ENCODE measurements around the gene TBL1XR1.

The TBL1XR1 gene

GRCh38 chr3:177197041-177197726 is at the start of gene TBL1XR1:
TSS of gene TBL1XR1 (minus strand) at chr3:177197482. CDS start at chr3:177064977, 132,505 bp downstream.
- DNase-seq (ENCODE audit: low read depth) = peak; percentile 74

GRCh38 chr3:177245250-177245649 is 48.0 kb upstream of the TBL1XR1 start:
- no peak for DNase-seq (ENCODE audit: low read depth)

GRCh38 chr3:177244606-177245005 is 47.3 kb upstream of the TBL1XR1 start:
- DNase-seq (ENCODE audit: low read depth) = no peak

GRCh38 chr3:177238686-177239216 is 41.5 kb upstream of the TBL1XR1 start:
- no peak for DNase-seq (ENCODE audit: low read depth)

- no peak for DNase-seq (ENCODE audit: low read depth)
Observed at GRCh38 chr3:177237206-177237605, 39.9 kb upstream of the TBL1XR1 start.

GRCh38 chr3:177236704-177237103 is 39.4 kb upstream of the TBL1XR1 start:
- DNase-seq (ENCODE audit: low read depth) = no peak

- no peak for DNase-seq (ENCODE audit: low read depth)
Observed at GRCh38 chr3:177234121-177234520, 36.8 kb upstream of the TBL1XR1 start.

GRCh38 chr3:177231242-177231641 is 34.0 kb upstream of the TBL1XR1 start:
- DNase-seq (ENCODE audit: low read depth) = no peak

- DNase-seq (ENCODE audit: low read depth) = no peak
Observed at GRCh38 chr3:177230641-177231040, 33.4 kb upstream of the TBL1XR1 start.

GRCh38 chr3:177229791-177230190 is 32.5 kb upstream of the TBL1XR1 start:
- no peak for DNase-seq (ENCODE audit: low read depth)

- DNase-seq (ENCODE audit: low read depth) = no peak
Observed at GRCh38 chr3:177228601-177229190, 31.4 kb upstream of the TBL1XR1 start.

- no peak for DNase-seq (ENCODE audit: low read depth)
Observed at GRCh38 chr3:177224414-177224813, 27.1 kb upstream of the TBL1XR1 start.

- no peak for DNase-seq (ENCODE audit: low read depth)
Observed at GRCh38 chr3:177221744-177222143, 24.5 kb upstream of the TBL1XR1 start.

- DNase-seq (ENCODE audit: low read depth) = no peak
Observed at GRCh38 chr3:177220136-177220974, 23.1 kb upstream of the TBL1XR1 start.

GRCh38 chr3:177213801-177214535 is 16.7 kb upstream of the TBL1XR1 start:
- DNase-seq (ENCODE audit: low read depth) = no peak

GRCh38 chr3:177212756-177213155 is 15.5 kb upstream of the TBL1XR1 start:
- no peak for DNase-seq (ENCODE audit: low read depth)

GRCh38 chr3:177212278-177212610 is 15.0 kb upstream of the TBL1XR1 start:
- no peak for DNase-seq (ENCODE audit: low read depth)

- DNase-seq (ENCODE audit: low read depth) = no peak
Observed at GRCh38 chr3:177211503-177212277, 14.4 kb upstream of the TBL1XR1 start.

- no peak for DNase-seq (ENCODE audit: low read depth)
Observed at GRCh38 chr3:177210744-177211502, 13.6 kb upstream of the TBL1XR1 start.

- DNase-seq (ENCODE audit: low read depth) = no peak
Observed at GRCh38 chr3:177209509-177209908, 12.2 kb upstream of the TBL1XR1 start.

- DNase-seq (ENCODE audit: low read depth) = no peak
Observed at GRCh38 chr3:177208781-177209180, 11.5 kb upstream of the TBL1XR1 start.

Measured in non-pigmented ciliary epithelial cell (primary cell).